ENCODE measurements around the gene CDC14A.
"Not testable (repeated sequence)": the region's sequence is repeated elsewhere in the genome, so short reads cannot be mapped to it uniquely, and the experiment has no call there.

The CDC14A gene, protein sequence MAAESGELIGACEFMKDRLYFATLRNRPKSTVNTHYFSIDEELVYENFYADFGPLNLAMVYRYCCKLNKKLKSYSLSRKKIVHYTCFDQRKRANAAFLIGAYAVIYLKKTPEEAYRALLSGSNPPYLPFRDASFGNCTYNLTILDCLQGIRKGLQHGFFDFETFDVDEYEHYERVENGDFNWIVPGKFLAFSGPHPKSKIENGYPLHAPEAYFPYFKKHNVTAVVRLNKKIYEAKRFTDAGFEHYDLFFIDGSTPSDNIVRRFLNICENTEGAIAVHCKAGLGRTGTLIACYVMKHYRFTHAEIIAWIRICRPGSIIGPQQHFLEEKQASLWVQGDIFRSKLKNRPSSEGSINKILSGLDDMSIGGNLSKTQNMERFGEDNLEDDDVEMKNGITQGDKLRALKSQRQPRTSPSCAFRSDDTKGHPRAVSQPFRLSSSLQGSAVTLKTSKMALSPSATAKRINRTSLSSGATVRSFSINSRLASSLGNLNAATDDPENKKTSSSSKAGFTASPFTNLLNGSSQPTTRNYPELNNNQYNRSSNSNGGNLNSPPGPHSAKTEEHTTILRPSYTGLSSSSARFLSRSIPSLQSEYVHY
- 182 to 352 reads per million in 2 donors for total RNA-seq

DNA sequence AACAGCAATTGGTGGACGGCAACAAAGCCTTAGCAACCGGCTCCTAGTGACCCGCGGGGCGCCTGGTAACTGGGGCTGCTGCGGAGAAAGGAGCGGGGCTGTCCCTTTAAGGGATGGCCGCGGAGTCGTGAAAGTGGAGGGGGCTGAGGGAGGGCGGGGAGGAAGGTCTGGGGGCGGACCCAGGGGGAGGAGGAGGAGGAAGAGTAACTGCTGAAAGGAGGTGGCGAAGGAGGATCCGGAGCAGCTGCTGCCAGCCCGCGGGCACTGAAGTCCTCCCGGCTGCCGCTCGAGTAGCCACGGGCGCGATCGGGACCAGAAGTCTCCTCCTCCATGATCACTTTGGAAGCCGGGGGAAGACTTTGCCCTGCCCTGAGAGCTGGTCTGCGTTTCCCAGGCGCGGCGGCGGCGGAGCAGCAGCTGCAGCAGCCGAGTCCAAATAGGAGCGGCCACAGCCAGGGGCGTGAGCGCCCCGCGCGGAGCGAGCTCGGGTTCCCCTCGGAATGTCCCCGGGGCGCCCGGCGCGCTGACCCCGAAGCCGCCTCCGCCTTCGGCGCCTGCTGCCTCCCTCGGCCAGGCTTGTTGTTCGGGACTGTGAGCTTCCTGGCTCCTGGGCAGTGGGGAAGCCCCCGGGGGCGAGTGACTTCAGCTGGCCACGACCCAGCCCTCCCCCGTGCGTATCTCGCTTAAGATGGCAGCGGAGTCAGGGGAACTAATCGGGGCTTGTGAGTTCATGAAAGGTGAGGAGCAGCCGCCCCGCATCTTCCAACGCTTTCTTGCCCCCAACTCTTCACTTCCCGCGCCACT is at the start of gene CDC14A:
Gene CDC14A (plus strand): TSS at position 240 of the 804 bp plus-strand sequence. CDS start 449 bp downstream, at position 689.
- peak; percentile 84 for DNase-seq

DNA sequence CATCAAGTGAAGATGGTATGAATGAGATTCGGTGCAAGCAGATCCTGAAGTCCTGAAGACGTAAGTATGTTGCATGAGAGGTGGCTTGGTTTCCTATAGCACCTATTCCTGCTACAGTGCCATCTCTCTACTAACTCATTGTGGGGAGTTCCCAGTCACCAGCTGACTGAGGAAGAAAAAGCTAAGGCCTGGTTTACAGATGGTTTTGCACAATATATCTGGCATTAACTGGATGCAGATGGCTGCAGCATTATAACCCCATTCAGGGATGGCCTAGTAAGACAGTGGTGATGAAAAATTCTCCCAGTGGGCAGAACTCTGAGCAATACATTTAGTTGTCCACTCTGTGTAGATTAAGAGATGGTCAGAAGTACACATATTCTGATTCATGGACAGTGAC is 49.6 kb upstream of the CDC14A start:
- no peak for DNase-seq

DNA sequence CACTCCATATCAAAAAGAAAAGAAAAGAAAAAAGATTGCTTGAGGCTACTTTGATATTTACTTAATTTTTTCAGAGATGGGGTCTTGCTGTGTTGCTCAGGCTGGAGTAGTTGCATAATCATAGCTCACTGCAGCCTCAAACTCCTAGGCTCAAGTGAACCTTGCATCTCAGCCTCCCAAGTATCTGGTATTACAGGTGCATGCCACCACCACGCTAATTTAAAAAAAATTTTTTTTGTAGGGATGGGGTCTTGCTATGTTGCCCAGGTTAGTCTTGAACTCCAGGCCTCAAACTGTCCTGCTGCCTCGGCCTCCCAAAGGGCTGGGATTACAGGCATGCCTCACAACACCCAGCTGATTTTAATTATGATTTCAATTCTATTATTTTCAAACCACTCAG is 48.1 kb upstream of the CDC14A start:
- DNase-seq = no peak

DNA sequence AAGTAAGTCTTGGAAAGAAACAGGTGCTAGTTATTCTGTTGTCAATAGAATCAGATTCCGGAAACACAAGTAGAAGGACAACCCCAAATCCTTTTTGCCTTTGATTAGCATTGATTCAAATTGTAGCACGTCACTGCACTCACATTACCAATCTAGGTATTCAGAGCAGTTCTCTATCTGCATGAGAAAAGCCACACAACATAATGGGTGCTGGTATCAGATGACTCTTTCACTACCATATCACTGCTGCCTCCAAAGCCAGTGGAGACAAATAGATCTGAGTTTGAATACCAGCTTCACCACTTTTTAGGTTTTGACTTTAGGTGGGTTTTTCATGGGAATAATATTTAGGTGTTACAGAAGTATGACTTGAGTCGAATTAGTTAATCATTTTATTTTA is 47.4 kb upstream of the CDC14A start:
- no peak for DNase-seq

DNA sequence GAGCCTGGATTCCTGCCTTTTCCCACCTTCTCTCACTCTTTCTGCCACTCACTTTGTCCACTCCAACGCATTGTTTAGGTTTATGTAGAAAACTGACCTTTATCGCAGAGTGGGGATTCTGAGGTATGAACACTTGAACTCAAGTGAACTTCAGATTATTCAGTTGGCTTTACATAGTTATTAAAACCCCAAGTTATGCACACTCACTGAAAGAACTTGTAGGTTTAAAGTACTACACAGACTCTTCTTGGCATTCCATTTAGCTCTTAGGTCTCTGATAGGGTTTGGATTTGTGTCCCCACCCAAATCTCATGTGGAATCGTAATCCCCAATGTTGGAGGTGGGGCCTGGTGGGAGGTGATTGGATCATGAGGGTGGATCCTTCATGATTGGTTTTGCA is 46.4 kb upstream of the CDC14A start:
- no peak for DNase-seq

DNA sequence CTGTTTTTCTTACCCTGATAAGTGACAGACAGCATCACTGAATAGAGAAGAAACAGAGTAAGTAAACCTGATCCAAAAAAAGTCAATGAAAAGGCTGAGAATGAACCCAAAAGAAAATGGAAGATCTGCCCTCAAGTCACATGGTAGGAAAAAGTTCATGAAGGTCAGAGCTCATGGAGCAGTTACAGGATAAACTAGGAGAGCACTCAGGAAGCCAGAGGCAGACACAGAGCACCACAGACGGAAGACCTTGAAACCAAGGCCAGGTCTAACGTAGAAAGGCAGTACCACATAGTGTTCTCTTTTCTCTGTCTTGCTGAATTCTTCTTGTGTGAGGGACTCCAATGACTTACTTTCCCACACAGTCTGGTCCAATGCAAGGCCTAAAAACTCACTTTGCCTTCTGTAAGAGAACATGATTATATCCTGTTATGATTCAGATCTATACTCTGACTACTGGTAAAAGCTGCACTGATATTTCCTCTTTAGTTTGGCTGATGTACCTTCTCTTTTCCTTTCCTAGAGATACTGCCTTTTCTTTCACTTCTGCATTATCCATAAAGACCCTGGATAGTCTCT is 45.5 kb upstream of the CDC14A start:
- no peak for DNase-seq

DNA sequence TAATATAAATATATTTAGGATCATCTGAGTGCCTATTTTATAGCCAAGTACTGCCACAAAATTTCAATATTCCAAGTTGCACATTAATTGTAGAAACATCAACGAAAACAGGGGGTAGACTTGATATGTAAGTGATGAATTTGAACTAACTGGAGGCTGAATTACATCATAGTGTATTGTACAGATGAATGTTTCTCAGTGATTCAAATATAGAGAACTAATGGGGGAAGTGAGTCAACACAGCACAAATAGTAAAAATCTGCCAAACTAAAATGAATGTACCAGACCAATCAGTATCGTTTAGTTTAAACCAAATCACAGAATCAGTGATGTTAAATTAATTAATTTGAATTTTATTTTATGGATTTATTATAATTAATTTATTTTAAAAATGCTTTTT is 43.5 kb upstream of the CDC14A start:
- DNase-seq = no peak

DNA sequence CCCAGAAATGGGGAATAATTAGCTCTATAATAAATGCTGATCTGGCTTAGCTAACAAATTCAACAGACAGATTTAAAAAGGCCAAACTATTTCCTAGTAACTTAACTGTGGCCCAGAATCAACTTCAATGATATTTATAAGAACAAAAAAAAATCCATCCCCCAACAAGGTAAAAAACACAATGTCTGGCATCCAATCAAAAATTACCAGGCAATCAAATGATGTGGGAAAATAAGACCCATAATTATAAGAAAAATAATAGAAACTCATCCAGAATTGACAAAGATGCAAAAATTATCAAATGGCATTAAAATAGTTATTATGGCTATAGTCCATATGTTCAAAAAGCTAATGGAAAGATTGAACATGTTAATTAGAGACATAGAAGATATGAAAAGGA is 42.4 kb upstream of the CDC14A start:
- DNase-seq = no peak

DNA sequence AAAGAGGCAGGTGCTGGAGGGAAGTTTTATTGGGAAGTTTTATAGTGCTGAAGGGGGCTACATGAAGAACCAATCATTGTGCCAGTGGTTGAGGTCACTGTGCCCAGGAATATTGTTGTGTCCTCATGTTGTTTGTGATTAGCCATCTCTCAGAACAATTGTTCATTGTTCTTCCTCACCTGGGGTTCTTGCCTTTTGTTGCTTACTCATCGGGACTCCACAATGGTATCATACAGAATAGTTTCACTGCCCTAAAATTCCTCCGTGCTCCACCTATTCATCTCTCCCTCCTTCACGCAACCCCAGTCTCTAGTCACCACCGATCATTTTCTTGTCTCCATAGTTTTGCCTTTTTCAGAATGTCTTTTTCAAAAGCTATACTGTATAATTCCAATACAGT is 38.9 kb upstream of the CDC14A start:
- DNase-seq = no peak

DNA sequence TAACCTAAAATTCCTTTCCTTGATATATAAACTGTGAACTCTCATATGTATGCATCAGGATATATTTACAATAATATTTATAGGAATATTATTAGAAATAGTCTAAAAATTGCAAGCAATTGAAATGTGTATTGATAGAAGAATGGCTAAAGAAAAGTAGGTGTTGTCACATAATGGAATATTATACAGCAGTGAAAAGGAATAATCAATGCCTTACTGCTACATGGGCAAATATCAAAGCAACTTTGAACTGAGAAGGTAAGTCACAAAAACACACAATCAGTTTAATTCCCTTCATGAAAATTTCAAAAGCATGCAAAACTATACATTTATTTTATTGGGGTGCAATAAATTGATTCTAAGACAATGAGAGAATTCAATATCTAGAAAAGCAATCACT is 35.7 kb upstream of the CDC14A start:
- DNase-seq = no peak

DNA sequence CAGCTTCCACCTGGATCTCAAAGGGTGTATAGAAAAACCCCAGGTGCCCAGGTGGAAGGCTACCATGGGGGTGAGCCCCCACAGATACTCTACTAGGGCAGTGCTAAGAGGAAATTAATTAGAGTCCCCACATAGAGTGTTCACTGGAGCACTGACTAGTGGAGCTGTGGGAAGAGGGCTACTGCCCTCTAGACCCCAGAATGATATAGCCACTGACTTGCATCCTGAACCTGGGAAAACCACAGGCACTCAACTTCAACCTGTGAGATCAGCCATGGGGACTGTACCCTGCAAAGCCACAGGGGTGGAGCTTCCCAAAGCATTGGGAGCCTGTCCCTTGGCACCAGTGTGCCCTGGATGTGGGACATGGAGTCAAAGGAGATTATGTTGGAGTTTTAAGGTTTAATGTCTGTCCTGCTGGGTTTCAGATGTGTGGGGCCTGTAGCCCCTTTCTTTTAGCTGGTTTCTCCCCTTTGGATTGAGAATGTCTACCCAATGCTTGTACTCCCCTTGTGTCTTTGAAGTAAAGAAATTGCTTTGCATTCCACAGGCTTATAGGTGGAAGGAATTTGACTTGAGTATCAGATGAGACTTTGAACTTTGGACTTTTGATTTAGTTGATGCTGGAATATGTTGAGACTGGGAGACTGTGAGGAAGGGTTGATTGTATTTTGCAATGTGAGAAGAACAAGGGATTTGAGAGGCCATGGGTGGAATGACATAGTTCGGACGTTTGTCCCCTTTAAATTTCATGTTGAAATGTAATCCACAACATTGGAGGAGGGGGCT is 31.8 kb upstream of the CDC14A start:
- no peak for DNase-seq

DNA sequence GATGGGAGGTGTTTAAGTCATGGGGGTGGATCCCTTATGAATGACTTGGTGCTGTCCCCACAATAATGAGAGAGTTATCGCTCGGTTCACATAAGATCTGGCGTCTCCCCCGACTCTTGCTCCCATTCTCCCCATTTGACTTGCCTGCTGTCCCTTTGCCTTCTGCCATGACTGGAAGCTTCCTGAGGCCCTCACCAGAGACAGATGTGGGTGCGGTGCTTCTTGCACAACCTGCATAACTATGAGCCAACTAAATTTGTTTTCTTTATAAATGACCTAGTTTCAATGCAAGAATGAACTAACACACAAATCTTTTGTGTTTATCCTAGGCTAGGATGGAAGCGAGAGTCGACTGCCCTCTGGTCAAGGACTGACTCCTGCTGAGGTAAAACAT is 31.2 kb upstream of the CDC14A start:
- DNase-seq = no peak

DNA sequence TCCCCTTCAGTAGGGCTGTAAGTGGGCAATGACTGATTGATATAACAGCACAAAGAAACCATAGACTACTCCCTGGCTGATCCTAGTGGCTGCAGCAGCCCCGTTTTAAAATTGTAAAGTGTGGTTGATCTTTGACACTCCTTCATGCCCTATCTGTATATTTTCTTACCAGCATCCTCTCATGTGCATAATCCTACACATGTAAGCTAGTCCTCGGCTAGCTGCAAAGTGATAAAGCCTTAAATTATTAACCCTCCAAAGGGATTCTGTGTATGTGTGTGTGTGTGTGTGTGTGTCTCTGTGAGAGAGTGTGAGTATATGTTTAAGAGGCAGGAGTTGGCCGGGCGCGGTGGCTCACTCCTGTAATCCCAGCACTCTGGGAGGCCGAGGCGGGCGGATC is 30.8 kb upstream of the CDC14A start:
- DNase-seq = no peak

DNA sequence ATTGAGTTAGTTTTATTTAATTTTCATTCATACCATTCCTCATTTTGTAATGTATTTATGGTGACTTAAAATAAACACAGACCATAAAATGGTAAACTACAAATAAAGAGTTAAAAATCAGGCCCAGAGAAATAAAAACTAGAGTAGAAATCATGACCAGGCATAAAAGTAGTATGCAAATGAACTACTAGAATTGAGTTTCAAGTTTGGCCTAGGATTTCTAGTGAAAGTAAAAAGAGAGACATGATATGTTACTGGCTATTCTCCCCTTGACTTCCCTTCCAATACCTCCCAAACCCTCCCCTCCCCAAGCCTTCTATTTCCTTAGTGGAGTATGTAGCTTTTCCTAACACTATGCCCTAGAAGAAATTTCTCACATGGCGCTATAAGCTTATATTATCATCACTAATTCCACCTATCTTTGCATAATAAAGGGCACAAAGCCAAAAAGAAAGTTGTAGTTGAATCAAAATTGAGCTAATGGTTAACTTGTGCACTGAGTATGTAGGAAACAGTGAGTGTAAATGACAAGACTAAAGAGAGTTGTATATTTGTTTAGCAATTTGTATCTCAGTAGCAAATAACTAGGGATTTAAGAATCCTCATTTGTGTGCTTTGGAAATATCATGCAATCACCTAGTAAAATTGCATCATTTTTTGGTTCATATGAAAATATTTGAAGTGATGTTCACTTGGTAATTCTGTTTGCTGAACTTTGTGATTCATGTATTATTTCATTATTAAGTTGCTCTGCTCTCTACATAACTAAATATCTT is 29.7 kb upstream of the CDC14A start:
- DNase-seq = no peak

DNA sequence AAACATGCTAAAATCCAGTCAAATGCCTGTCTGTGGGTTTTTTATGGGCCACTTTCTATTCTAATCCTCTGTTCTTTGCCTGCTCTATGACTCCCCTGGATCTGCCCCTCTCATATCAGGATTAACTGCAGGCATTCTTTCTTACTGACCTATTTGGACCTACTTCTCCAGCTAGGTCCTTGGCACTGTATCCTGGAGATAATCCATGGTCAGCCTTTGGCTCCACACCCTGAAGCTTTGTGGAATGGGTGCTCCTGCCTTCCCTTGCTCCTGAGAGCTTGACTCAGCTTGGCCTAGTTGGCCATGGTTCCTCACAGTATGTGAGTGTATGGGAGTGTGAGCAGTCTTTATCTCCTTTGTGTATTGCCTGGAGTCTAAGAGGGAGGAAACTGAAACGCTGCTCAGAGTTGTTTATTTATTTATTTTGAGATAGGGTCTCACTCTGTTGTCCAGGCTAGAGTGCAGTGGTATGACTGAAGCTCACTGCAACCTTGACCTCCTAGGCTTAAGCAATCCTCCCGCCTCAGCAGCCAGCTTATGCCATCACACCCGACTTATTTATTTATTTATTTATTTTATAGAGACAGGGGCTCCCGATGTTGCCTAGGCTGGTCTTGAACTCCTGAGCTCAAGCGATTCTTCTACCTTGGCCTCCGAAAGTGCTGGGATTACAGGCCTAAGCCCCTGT is 28.7 kb upstream of the CDC14A start:
- no peak for DNase-seq

DNA sequence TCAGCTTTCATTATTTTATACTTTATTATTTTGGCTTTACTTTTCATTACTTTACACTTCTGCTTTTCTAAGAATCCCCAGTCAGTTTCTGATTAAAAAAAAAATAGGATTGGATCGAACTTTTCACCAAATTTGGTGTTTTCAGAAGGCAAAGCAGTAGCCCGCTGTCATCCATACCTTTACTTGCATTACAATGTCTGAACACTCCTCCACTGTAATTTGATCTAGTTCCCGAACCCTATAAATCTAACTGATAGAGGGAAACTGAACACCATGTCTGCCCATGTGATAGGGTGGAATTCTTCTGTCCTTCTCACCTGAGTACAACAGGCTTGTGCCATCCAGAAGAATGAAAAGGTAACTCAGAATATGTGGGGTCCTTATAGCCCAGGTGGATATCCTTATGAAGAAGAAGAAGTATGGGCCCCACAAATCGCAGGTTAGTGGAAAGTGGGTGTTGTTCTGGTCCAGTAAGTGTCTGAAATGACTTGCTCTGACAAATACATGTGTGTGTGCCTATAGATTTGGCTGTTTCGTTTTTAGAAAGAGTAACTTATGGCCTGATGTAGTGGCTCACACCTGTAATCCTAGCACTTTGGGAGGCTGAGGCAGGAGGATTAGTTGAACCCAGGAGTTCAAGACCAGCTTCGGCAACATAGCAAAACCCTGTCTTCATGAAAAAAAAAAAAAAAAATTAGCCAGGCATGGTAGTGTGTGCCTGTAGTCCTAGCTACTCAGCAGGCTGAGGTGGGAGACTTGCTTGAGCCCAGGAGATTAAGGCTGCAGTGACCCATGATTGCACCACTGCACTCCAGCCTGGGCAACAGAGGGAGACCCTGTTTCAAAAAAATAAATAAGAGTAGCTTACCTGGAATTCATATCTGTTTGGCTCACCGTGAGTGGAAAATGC is 26.6 kb upstream of the CDC14A start:
- DNase-seq = no peak

DNA sequence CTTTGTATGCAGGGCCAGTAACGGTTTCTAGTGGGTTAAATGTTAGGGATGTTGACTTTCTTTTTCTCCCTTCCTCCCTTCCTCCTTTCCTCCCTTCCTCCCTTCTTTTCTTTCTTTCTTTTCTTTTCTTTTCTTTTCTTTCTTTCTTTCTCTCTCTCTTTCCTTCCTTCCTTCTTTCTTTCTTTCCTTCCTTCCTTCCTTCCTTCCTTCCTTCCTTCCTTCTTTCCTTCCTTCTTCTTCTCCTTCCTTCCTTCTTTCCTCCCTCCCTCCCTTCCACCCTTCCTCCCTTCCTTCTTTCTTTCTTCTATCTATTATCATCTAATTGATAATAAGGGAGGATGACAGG is 26.0 kb upstream of the CDC14A start:
- DNase-seq = not testable (repeated sequence)

DNA sequence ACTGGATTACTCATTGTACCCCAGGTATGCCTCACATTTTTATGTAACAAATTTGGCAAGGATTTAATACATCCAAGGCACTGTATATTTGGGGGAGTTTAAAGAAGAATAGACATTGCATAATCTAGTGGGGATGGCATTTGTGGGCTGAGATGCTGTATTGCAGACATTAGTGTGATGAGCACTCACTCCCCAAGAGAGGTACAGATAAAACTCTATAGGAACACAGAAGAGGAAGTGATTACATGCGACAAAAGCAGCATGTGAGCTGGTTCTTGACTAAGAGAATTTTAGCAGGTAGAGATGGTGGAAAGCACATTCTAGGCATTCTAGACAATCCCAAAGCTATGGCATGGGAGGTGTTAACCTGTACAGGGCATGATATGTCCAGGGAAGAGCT is 24.2 kb upstream of the CDC14A start:
- DNase-seq = no peak

DNA sequence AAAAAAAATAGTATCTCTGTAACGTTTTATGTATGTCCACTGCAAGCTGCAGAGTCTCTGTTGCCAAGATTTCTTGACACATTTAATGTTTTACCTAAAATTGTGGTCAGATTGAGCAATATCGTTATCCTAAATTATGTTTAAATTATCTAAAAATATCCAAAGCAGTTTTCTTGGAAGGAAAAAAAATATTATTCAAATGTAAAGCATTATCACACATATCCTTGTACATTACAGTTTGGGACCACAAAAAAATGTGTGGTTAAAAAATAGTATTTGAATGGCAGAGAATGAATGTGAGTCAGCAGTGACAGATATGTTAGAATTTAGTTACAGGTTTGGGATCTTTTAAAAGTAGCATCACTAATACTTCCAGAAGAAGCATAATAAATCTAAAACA is 21.2 kb upstream of the CDC14A start:
- DNase-seq = not testable (repeated sequence)

DNA sequence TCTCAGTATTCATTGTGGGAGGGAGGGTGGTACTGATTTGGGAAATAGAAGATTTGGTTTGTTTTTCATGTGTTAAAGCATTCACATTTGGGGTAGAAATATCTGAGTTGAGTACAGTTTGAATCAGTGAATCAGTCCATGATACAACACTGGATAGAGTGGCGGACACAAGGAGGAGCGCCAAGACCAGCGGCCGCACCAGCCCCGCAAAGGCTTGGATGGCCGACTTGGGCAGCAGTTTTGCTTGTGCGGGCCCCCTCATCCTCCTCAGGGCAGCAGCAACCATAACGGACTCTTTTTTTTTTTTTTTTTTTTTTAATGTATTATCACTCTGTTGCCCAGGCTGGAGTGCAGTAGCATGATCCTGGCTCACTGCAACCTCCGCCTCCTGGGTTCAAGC is 20.0 kb upstream of the CDC14A start:
- no peak for DNase-seq
